K562 (cell line): ENCODE data around the gene AGK. TPM values are rescaled to one million over a fixed set of nuclear protein-coding genes. Genes with fewer than 3 reads are reported as not detected.

Experiments used
- ATAC-seq: fragments of 200-7000 bp; cut with Tn5 transposase; 3 replicates; pipeline ENCODE4 v1.9.1; 2020; ENCODE audit warnings: moderate library complexity
- BruUV-seq: library from RNA; stranded (reverse); fragments of 400-500 nt; replicated peaks from 2 replicates; lab custom pipeline; 2021; lab: Mats Ljungman, UMichigan
- CTCF ChIA-PET: fragments of 300-600 bp; formaldehyde crosslinking; extraction: SDS; loops from one replicate; lab custom pipeline; 2021; ENCODE audit warnings: low intra/inter-chr PET ratio; lab: Yijun Ruan, JAX
- POLR2A ChIA-PET: fragments of 300-600, 350-650 bp; sonication (Branson Sonifier 250); formaldehyde crosslinking; extraction: SDS; loops from one replicate; lab custom pipeline; 2021; ENCODE audit warnings: antibody characterized with exemption, inconsistent platforms; lab: Yijun Ruan, JAX
- DNase-seq, 4 experiments: peaks; one replicate each; pipeline versions ENCODE4 v3.0.0 to v3.0.0-alpha.2; 2011 to 2018; ENCODE audit warnings: low spot score in 3 of 4, mixed read lengths in 3 of 4; ENCODE audit errors: extremely low read depth in 1 of 4
- FAIRE-seq: peaks from 2 replicates; lab custom pipeline; 2011; peaks lifted over from hg19 to GRCh38; lab: Jason Lieb, UNC
- H2AFZ ChIP-seq: 2 replicates; pipeline ENCODE4 v1.6.0; 2011; ENCODE audit warnings: low read depth, low read length, control low read depth, inconsistent platforms
- H3K27ac ChIP-seq: fragments of 200-600 bp; 3 replicates; pipeline ENCODE4 v1.8.0; 2011; ENCODE audit warnings: low read depth, mild to moderate bottlenecking, control low read depth, inconsistent platforms, low read length, moderate library complexity, mixed read lengths; ENCODE audit errors: extremely low read depth
- H3K27me3 ChIP-seq, 2 experiments: fragments of 300-600 bp in 1 of 2; 2 replicates in 1 of 2; 3 replicates in 1 of 2; pipeline versions ENCODE4 v1.6.0 to v1.8.0; 2011; ENCODE audit warnings: inconsistent platforms in 2 of 2, low read length in 2 of 2, mild to moderate bottlenecking in 1 of 2, mixed read lengths in 1 of 2, moderate library complexity in 1 of 2; ENCODE audit not compliant: control insufficient read depth in 2 of 2, insufficient read depth in 2 of 2
- H3K36me3 ChIP-seq: fragments of 300-600 bp; 3 replicates; pipeline ENCODE4 v1.8.0; 2011; ENCODE audit warnings: mild to moderate bottlenecking, low read length, inconsistent platforms; ENCODE audit not compliant: control insufficient read depth, insufficient read depth
- H3K4me1 ChIP-seq, 2 experiments: fragments of 200-600 bp in 1 of 2; replicated peaks in 1 of 2; 2 replicates in 1 of 2; 3 replicates in 1 of 2; pipeline versions ENCODE4 v1.5.1 to v1.8.0; 2011; ENCODE audit warnings: inconsistent platforms in 2 of 2, low read length in 2 of 2, mild to moderate bottlenecking in 1 of 2, mixed read lengths in 1 of 2, moderate library complexity in 1 of 2; ENCODE audit not compliant: control insufficient read depth in 2 of 2, insufficient read depth in 2 of 2
- H3K4me2 ChIP-seq: 2 replicates; pipeline ENCODE4 v1.6.1; 2011; ENCODE audit warnings: low read length, control low read depth, inconsistent platforms, mixed read lengths; ENCODE audit not compliant: insufficient read depth
- H3K4me3 ChIP-seq: fragments of 200-600 bp; sonication (generic), shearing (Covaris generic); 2 replicates; pipeline ENCODE4 v1.5.1; 2016; ENCODE audit warnings: control low read depth, inconsistent platforms
- H3K79me2 ChIP-seq: fragments of 200-600 bp; 3 replicates; pipeline ENCODE4 v1.8.0; 2011; ENCODE audit warnings: low read length, inconsistent platforms; ENCODE audit not compliant: control insufficient read depth, insufficient read depth
- H3K9ac ChIP-seq, 2 experiments: 2 replicates each; pipeline versions ENCODE4 v1.6.0 to v1.6.1; 2011; ENCODE audit warnings: low read depth in 2 of 2, low read length in 2 of 2, control low read depth in 1 of 2, inconsistent platforms in 1 of 2, mild to moderate bottlenecking in 1 of 2, mixed read lengths in 1 of 2; ENCODE audit not compliant: insufficient read depth in 1 of 2
- H3K9me1 ChIP-seq: one replicate; pipeline ENCODE4 v1.6.0; 2011; ENCODE audit warnings: inconsistent platforms, mild to moderate bottlenecking, low read length, moderate library complexity; ENCODE audit not compliant: control insufficient read depth, insufficient read depth
- H3K9me3 ChIP-seq: replicated peaks from 2 replicates; pipeline ENCODE4 v1.5.1; 2011; ENCODE audit warnings: low read depth, low read length, inconsistent platforms; ENCODE audit not compliant: control insufficient read depth, insufficient read depth
- H4K20me1 ChIP-seq: replicated peaks from 2 replicates; pipeline ENCODE4 v1.6.1; 2011; ENCODE audit warnings: low read length, inconsistent platforms, mixed read lengths; ENCODE audit not compliant: control insufficient read depth, insufficient read depth
- BDP1 ChIP-seq: IDR thresholded peaks from 3 replicates; pipeline ENCODE4 v1.6.1; 2011; ENCODE audit not compliant: insufficient read length, insufficient read depth
- FOS ChIP-seq: IDR thresholded peaks from 3 replicates; pipeline ENCODE4 v1.6.1; 2011; ENCODE audit not compliant: insufficient read length; ENCODE audit errors: extremely low read depth
- FOXA3 ChIP-seq, 2 experiments: fragments of 450-650 bp in 1 of 2; sonication (generic) in 1 of 2; formaldehyde crosslinking; IDR thresholded peaks in 1 of 2; conservative IDR thresholded peaks in 1 of 2; 2 replicates each; pipeline versions ENCODE4 v1.4.0 to v1.8.0; 2020 to 2022; ENCODE audit warnings: mild to moderate bottlenecking in 2 of 2, missing genetic modification reagents in 1 of 2
- GTF3C2 ChIP-seq: IDR thresholded peaks from 3 replicates; pipeline ENCODE4 v1.6.1; 2011; ENCODE audit warnings: borderline replicate concordance, mild to moderate bottlenecking, moderate library complexity; ENCODE audit not compliant: insufficient read length; ENCODE audit errors: extremely low read depth
- HMG20B ChIP-seq: fragments of 250-450 bp; sonication (Bioruptor Pico); IDR thresholded peaks from 2 replicates; pipeline ENCODE4 v1.5.0; 2021; ENCODE audit warnings: mild to moderate bottlenecking
- KHSRP ChIP-seq: fragments of 450-650 bp; IDR thresholded peaks from 2 replicates; pipeline ENCODE4 v1.6.1; 2017
- NELFE ChIP-seq: IDR thresholded peaks from 2 replicates; pipeline ENCODE4 v1.6.1; 2011; ENCODE audit warnings: mild to moderate bottlenecking; ENCODE audit not compliant: insufficient read depth, insufficient read length
- PHB2 ChIP-seq: fragments of 450-650 bp; IDR thresholded peaks from 2 replicates; pipeline ENCODE4 v1.6.1; 2017; ENCODE audit warnings: low read depth
- POLR2B ChIP-seq: fragments of 450-650 bp; IDR thresholded peaks from 2 replicates; pipeline ENCODE4 v1.6.1; 2018; ENCODE audit warnings: low read depth; ENCODE audit not compliant: partially characterized antibody
- RFX5 ChIP-seq: IDR thresholded peaks from 2 replicates; pipeline ENCODE4 v1.6.1; 2011; ENCODE audit warnings: low read depth, mild to moderate bottlenecking, improper control_type of control experiment, low read length
- TCF7 ChIP-seq: sonication (generic); IDR thresholded peaks from 2 replicates; pipeline ENCODE4 v1.6.1; 2016; ENCODE audit warnings: antibody characterized with exemption, borderline replicate concordance
- ZNF146 ChIP-seq: IDR thresholded peaks from one replicate; pipeline ENCODE4 v1.6.1; 2018; ENCODE audit warnings: missing compliant biosample characterization; ENCODE audit not compliant: unreplicated experiment
- ZNF253 ChIP-seq: fragments of 250-450 bp; sonication (Bioruptor Pico); conservative IDR thresholded peaks from 2 replicates; pipeline ENCODE4 v1.6.1; 2021; ENCODE audit warnings: mild to moderate bottlenecking
- WGBS: fragments of 100-300 bp; shearing (Covaris generic); methylation state at CpG from one replicate; pipeline ENCODE4 v1.1.6; 2016; ENCODE audit warnings: low coverage, mixed read lengths; ENCODE audit not compliant: insufficient coverage; ENCODE audit errors: missing lambda C conversion rate; 5-methylcytosine and 5-hydroxymethylcytosine counted together
- in situ Hi-C: fragments of 300-500 bp; cut with MboI; formaldehyde crosslinking; loops from 4 replicates; pipeline ENCODE4 v1.15.0; 2018; ENCODE audit warnings: inconsistent platforms, mixed read lengths
- intact Hi-C: fragments of 100-400 bp; cut with micrococcal nuclease; formaldehyde crosslinking; loops from 2 replicates; pipeline ENCODE4 v1.14.2; 2022
- polyA plus RNA-seq, 8 experiments: library from polyadenylated mRNA; depleted of rRNA in 4 of 8; stranded (reverse) in 5 of 8; unstranded in 3 of 8; fragments of >200 nt; fragmentation: Nextera tagmentation in 2 of 8; fragmentation: Illumina TruSeq in 1 of 8; extraction: Ambion mirVana in 2 of 8; extraction: Trizol in 1 of 8; gene quantifications; 2 replicates each; pipeline versions ENCODE4 v1.2.1 to v1.2.3, GENCODE V29; 2011 to 2014; ENCODE audit warnings: inconsistent platforms in 1 of 8, missing spikeins in 1 of 8
- total RNA-seq, 7 experiments: library from RNA; depleted of rRNA in 6 of 7; stranded (reverse); fragments of >200 nt in 6 of 7; fragmentation: Illumina TruSeq in 2 of 7; extraction: Trizol in 2 of 7; gene quantifications; 2 replicates each; pipeline versions ENCODE4 v1.2.1 to v1.2.3, GENCODE V29; 2011 to 2021; ENCODE audit warnings: low replicate concordance in 1 of 7

Gene AGK
- total and polyA plus RNA-seq, 9 of the 15 experiments (the other 6 are each of a cell fraction or from before 2014, with no cell fraction given) = 50.7 to 128 (median 71.8) TPM

- TF ChIP-seq FOS = no peak
These were observed 84.8 kb downstream of the AGK start (continued) for GRCh38 chr7:141636053-141636452.

- intact Hi-C loops = no loop called here
- no peak overlapping the region for H3K4me2 ChIP-seq
These were observed 89.1 kb downstream of the AGK start for GRCh38 chr7:141640239-141640840.

More at GRCh38 chr7:141640239-141640840, 89.1 kb downstream of the AGK start:
- H3K36me3 ChIP-seq = peaks cover 41% of the 10 kb centered on the region; the same call in 2 of the 3 replicates
- no peak overlapping the region for H3K9ac ChIP-seq
- no peak overlapping the region for H3K4me3 ChIP-seq
- no peak overlapping the region for H3K27ac ChIP-seq
- FAIRE-seq = no peak
- no peaks in the 10 kb centered on the region for H3K9me3 ChIP-seq
- POLR2A ChIA-PET = no interaction called here
- H2AFZ ChIP-seq = no peak overlapping the region
- TF ChIP-seq ZNF253 (CRISPR knock-in tag) (no peak), ZNF146 (CRISPR knock-in tag) (no peak), POLR2B (no peak), KHSRP (no peak), RFX5 (no peak), PHB2 (no peak), HMG20B (no peak), FOXA3 (CRISPR knock-in tag; conservative IDR thresholded peaks at IDR 0.05 in 1 of 2, IDR thresholded peaks at IDR 0.05 in 1 of 2) (no peak), BDP1 (no peak), NELFE (no peak), TCF7 (no peak), GTF3C2 (no peak)
- TF ChIP-seq, all 486 proteins: peak for 0
- no peaks in the 10 kb centered on the region for H3K27me3 ChIP-seq
- no peak for ATAC-seq
- in situ Hi-C loops = no loop called here
- no peaks in the 10 kb centered on the region for H4K20me1 ChIP-seq
- no peak for DNase-seq
- BruUV-seq = no TSS peak
- 56% methylated on average over 2 of the region's 2 CpGs for WGBS
- no peaks in the 10 kb centered on the region for H3K79me2 ChIP-seq
- H3K9me1 ChIP-seq = no peaks in the 10 kb centered on the region
- CTCF ChIA-PET = no interaction called here
- H3K4me1 ChIP-seq = no peaks in the 10 kb centered on the region
